GM18502 (cell line): ENCODE measurements around the gene SIRPB1.
"Not testable (repeated sequence)": the region's sequence is repeated elsewhere in the genome, so short reads cannot be mapped to it uniquely, and the experiment has no call there.

Experiments used
- ATAC-seq: cut with Tn5 transposase; IDR thresholded peaks from one replicate; pipeline ENCODE4 v1.9.1; 2021; ENCODE audit warnings: mild to moderate bottlenecking; ENCODE audit not compliant: unreplicated experiment, poor library complexity

SIRPB1 gene

DNA sequence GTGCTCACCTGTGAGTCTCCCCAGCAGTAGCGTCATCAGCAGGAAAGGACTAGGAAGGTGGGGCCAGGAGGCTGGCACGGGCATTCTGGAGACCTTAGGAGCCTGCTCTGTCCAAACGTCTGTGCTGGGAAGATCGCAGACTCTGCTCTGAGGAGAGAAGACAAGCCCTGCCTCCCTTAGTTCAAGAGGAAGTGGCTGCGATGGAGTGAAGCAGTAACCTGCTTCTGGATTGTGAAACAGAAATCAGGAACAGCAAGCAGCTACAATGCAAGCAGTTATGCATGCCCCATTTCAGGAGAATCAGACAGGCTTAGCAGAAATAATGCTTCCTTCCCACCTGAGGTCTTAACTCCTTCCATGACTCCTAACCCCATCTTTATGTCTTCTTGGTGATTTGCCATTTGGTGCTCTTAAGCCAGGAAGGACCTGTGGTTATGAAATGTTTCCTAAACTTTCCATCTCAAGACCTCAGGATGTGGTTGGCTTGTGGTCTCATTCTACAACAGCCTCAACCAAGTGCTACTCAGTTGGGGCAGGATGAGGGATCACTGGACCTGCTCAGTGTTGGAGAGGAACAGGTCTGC is at the start of gene SIRPB1:
TSS of gene SIRPB1 (minus strand) at position 149 of the 584 bp plus-strand sequence. CDS start at position 84, 65 bp downstream.
- ATAC-seq = no peak

DNA sequence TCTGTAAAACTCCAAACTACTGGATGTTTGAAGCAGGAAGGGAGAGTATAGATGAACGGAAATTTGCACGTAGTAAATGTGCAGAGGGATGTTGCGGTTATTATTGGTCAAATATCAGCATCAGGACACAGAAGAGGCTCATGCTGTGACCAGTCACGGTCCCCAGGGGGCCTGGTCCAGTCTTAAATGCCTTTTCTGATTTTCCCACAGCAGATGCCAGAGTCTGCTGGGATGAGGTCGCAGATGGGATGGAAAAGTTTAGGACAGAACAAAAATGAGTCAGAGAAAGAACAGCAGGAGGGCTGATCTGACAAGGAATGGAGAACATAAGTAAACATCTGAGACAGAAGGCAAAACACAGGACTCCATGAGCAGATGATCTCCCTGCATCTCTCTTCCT is 49.5 kb upstream of the SIRPB1 start:
- no peak for ATAC-seq

DNA sequence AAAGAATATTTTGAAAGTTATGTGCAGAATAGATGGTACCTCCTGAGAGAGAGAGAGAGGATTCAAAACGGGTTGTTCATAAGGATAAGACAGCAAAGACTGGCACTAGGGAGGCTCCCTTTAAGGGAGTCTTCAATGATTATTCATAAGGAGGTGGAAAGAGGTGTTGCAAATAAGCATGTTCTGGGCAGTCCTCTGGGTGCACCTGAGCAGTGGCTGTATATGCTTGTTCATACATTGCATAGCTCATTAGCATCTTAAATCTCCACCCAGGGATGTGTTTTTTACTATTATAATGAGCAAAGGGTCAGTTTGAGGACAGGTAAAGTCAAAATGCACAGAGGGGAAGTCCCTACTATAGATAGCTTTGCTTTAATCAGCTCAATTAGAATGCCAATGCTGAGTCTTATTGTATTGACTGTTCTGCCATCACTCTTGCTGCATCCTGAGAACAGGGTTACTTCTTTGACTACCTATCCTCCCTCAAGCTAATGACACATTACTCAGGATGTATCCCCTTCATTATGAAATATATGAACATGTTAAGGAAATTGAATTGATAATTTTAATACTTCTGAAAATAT is 47.8 kb upstream of the SIRPB1 start:
- no peak for ATAC-seq

DNA sequence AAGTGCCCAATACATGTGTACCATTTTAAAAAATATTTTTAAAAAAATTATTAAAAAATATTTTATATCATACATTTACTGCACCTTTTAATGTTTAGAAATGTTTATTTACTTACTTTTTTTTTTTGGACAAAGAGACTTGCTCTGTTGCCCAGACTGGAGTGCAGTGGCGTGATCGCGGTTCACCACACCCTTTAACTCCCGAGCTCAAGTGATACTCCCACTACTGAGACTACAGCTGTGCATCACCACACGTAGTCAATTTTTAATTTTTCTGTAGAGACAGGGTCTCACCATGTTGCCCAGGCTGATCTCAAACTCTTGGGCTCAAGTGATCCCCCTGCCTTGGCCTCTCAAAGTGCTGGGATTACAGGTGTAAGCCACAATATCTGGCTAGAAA is 47.0 kb upstream of the SIRPB1 start:
- no peak for ATAC-seq

DNA sequence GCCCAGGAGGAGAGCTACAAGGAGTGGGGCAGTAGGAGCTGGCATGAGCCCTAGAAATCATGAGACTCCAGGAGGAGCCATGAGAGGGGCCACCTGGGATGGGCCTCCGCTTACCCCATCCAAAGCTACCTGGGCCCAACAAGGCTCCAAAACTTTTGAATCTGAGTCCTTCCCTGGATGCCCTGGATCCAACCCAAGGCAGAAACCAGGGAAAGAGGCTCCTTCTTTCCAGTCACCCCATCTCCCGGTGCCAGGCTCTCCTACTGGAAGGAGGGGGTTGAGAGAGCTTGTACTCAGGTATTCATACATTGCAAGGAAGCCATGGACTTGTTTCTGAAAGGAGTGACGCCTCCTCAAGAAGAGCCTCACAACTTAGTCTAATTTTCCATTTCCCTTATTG is 45.5 kb upstream of the SIRPB1 start:
- ATAC-seq = no peak

DNA sequence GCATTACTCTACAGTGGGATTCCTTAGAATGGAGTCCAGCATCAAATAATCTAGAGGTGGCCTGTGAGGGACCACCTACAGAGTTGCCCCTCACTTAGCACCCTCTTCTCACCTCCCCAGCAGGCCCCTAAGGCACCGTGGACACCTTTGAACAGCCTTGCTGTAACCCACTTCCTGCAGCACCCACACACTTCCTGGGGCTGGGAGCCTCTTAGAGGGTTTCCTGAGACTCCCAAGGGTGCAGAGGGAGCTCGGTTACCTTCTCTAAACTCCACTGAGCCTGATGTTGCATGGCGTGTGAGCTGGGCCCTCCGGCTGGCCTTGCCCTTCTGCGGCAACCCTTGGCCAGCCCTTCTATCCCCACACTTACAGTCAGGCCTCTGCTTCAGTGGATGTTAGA is 45.1 kb upstream of the SIRPB1 start:
- ATAC-seq = no peak

DNA sequence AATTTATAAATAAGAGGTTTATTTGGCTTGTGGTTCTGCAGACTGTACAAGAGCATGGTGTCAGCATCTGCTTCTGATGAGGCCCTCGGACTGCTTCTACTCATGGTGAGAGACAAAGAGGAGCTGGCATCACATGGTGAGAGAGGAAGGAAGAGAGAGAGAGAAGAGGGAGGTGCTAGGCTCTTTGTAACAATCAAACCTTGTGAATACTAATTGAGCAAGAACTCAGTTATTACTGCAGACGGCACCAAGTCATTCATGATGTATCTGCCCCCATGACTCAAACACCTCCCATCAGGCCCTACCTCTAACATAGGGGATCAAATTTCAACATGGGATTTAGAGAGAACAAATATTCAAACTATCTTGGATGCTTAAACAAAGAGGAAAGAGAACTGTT is 44.1 kb upstream of the SIRPB1 start:
- no peak for ATAC-seq

DNA sequence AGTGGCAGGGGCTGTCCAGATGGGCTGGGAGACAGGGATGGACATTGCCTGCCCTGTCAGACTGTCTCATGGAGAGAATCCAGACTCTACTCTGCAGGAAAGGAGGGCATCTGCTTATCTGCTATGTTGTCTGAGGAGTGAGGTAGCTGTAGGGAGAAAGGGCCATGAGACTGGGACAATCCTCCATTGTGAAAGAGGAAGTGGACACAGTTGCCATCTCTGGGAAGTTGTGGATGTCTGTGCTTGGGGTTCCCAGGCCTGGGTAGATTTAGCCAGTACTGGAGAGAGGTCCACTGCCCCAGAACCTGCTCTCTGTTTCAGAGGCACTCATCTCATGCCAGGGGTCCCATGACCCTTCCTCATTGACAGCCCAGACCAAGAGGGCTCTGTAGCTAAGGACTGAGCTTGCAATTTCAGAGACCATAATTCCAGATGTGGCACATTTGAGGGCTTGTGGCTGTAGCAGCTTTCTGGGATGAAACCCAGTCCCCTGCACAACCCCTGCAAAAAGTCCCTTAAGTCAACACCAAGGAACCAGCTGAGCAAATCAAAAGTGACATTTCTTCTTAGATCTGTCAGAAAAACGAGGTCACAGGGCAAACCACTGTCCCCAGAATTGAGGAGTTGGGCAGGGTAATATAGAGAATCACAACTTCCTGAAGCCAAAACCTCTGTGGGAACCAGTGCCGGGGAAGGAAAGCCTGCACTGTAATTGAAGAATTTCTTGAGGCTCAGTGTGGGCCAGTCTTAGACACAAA is 41.9 kb upstream of the SIRPB1 start:
- no peak for ATAC-seq

DNA sequence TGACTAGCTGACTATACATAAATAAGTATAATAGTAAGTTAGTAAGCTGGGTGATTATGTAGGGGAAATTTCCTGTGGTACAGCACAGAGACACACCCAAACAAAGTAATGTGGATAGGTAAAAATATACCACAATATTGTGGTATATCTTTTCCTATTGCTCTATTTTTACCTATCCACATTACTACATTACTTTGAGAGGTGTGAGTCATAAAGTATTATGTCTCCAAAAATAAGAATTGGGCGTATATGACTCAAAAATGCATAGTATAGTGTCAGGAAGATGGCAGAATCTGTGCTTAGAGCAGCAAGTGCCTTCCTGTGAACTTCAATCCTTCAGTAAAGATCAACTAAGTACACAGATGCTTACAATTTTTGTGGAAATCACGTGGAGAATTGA is 40.4 kb upstream of the SIRPB1 start:
- ATAC-seq = no peak

DNA sequence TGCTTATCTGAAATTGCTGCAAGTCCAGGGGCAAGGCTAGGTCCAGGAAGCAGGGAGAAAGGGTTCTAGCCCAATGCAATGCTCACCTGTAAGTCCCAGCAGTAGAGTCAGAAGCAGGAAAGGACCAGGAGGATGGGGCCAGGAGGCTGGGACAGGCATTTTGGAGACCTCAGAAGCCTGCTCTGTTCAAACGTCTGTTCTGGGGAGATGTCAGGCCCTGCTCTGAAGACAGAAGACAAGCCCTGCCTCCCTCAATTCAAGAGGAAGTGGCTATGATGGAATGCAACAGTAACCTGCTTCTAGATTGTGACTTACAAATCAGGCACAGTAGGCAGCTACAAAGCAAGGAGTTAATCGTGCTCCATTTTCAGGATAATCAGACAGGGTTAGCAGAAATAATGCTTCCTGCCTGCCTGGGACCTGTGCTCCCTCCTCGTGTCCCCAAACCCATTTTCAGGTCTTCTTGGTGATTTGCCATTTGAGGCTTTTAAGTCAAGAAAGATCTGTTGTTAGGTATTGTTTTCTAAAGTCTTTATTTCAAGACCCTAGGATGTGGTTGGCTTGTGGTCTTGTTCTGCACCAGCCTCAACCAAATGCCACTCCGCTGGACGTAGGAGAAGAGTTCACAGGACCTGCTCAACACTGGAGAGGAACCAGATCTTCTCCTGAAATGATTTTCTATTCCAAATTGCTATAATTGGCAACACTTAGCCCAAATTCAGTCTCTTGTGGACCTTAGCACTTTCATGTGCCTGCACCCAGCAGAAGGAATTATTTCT is 37.9 kb upstream of the SIRPB1 start, which contains the start of gene SIRPG:
TSS of gene SIRPG (minus strand) at position 224 of the 779 bp plus-strand sequence. CDS start at position 159, 65 bp downstream.
- ATAC-seq = no peak

DNA sequence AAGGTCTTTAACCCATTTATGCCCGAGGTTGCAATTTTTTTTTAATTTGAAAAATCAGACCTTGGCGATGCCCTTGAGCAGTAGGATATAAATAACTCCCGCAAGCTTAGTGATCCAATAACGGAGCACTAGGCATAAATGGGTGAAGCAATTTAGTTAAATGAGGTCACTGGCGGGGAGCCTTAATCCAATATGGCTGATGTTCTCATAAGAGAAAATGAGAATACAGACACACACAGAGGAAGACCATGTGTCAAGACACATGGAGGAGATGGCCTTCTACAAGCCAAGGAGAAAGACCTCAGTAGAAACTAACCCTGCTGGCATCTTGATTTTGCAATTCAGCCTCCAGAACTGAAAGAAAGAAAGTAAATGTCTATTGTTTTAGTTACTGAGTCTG is 37.0 kb upstream of the SIRPB1 start:
- ATAC-seq = no peak

DNA sequence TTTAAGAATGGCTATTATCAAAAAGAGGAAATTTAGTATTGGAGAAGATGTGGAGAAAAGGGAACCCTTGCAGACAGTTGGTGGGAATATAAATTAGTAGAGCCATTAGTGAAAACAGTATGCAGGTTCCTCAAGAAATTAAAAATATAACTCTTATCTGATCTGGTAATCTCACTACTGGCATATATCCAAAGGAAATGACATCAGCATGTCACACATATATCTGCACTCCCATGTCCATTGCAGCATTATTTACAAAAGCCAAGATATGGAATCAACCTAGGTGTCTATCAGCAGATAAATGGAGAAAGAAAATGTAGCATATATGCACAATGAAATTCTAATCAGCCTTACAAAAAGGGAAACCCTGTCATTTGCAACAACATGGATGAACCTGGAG is 35.2 kb upstream of the SIRPB1 start:
- no peak for ATAC-seq

DNA sequence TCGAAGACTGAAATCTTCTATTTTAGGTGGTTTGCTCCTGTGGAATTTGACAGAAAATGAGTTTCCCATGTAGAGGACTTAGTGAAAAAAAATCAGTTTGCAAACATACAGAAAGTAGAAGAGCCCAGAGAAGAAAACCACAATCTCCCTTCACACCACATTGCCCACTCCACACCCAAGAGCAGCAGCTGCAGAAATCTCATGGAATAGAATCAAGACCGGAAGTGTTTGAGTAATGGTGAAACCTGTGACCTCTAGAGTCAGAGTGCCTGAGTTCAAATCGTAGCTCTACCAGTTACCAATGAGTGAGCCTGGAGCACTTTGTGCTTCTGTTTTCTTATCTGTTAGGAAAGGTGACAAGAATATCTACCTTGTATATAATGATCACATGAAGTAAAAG is 33.2 kb upstream of the SIRPB1 start:
- no peak for ATAC-seq

DNA sequence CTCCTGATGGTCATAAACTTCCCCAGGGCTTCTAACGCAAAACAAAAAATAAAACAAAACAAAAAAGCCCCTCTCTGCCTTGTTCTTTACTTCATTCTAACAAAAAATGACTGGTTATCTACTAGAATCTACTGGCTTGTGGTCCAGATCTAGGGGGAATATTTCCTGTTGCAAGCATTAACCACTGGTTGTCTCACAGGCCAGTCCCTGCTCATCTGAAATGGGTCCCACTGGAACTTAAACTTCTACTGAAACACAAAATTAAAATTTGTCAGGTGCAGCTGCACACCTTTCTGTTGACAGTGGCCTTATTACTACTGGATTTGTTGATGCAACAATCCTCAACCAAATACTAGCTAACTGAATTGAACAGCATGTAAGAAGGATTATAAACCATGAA is 32.3 kb upstream of the SIRPB1 start:
- no peak for ATAC-seq

DNA sequence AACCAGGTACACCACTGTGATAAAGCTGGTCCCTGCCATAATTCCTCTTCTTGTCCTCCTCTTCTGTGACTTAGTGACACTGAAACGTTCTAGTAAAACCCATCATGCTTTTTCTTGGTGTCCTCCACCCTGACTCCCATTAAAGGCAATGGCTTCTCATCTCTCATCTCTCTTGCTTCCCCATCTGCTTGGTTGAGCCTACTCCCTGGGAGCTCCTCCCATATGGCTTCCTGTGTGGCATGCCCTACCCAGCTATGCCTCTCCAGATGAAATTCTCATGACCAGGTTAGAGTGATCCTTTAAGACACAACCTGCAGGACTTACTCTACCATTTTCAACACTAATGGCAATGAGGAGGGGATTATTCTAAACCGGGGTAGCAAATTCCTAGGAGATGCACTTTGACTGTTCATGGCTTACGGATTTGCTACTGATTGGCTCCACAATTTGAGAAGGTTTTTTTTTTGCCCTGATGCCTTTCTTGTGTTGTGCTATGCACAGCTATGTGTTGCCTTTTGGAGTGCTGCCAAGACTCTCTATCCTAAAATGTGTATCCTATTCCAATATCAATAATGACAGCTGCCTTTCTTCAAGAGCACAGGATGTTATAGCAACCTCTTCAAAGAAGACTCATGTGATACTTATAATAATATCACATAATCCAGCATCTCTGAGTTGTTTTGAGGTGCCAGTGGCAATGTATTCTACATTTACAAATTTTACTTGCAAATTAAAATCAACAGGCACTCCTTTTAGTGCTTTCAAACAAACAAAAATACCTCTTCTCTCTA is 31.7 kb upstream of the SIRPB1 start:
- ATAC-seq = no peak

DNA sequence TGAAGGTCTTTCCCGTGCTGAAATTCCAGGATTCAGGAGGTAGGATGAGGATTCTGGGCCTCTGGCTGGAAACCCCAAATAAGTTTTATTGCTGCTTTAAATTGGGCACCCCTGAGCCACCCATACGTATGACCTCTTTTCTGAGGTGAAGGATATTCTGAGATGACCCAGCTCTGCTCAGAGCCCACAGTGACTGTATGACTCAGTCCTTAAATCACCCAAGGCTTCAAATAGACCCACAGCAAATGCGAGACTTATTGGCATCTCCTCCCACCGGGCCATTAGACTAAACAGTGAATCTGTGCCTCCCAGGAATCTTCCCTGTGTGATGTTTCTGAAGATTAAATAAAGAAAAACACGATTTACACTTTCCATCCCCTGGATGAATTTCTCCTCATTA is 28.3 kb upstream of the SIRPB1 start:
- no peak for ATAC-seq

DNA sequence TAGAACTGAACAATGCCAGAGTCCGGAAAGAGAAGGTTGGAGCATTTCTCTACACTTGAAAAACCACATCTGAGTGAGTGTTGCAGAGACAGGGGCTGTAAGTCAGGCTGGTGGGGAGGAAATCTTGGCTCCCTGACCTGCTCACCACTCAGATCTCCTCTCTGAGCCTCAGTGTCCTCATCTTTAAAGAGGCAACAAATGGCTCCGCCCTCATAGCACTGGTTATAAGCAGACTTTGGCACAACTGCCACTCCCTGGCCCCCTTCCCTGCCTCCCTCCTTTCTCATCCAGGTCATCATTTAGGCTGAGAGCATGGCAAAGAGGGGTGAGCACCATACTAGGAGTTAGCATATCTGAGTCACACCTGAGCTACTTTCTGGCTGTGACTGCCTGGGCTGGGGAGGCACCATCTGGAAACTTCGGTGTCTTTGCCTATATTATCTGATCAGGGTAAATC is 27.2 kb upstream of the SIRPB1 start:
- no peak for ATAC-seq

DNA sequence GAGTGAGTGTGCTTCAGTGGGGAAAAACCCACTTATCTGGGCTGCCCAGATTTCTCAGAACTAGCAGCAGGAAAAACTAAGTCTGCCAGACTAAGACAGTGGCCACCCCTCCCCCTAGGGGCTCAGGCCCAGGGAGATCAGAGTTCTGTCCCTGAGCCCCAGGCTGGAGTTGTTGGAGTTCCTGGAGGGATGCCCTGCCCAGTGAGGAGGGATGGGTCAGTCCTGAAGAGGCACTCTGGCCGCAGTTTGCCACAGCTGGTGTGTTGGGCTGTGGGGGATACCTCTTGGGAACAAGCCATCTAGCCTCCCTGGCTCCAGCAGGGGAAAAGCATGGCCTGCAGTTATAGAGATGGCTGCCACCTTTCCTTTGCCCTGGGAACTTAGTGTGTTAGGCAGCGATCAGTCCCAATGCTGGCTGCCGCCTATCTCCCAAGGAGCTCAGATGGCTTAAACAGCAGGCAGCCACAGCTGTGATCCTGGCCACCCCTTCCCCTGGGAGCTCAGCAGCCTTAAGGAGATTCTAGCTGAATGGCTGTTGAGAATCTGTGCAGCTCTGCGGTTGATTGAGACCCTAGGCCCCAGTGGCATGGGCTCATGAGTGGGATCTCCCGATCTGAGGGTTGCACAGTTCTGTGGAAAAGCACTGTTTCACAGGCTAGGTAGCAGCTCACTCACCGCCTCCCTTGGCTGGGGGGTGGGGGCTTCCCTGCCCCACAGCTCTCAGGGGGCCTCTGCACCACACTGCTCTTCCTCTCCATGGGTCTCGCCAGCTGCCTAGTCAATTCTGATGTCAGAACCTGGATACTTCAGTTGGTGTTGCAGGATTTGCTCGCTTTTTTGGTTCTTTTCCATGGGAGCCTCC is 24.5 kb upstream of the SIRPB1 start:
- no peak for ATAC-seq

DNA sequence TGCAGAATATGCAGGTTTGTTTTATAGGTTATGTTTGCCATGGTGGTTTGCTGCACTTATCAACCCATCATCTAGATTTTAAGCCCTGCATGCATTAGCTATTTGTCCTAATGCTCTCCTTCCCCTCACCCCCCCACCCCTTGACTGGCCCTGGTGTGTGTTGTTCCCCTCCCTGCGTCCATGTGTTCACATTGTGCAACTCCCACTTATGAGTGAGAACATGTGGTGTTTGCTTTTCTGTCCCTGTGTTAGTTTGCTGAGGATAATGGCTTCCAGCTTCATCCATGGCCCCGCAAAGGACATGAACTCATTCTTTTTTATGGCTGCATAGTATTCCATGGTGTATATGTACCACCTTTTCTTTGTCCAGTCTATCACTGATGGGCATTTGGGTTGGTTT is 18.8 kb upstream of the SIRPB1 start:
- not testable (repeated sequence) for ATAC-seq
